Activated CD8-positive, alpha-beta memory T cell treated with anti-CD3 and anti-CD28 coated beads, Interleukin-2, amount 10 ng/mL, durations not matched to agents 7 days and 5 days (primary cell): Measurements from ENCODE around the gene PLCD3. TPM values are rescaled to one million over a fixed set of nuclear protein-coding genes. Genes with fewer than 3 reads are reported as not detected.

Source experiments
- ATAC-seq: fragments of 150-1000 bp; cut with Tn5 transposase; one replicate; pipeline ENCODE4 v1.10.0; 2021; ENCODE audit warnings: moderate library complexity
- CTCF ChIA-PET: fragments of 350-600 bp; sonication (Branson Sonifier 250); formaldehyde crosslinking; loops from one replicate; lab custom pipeline; 2021; ENCODE audit warnings: antibody characterized with exemption; lab: Charles Lee
- DNase-seq: peaks from one replicate; pipeline ENCODE4 v3.0.0-alpha.2; 2020
- H3K27ac Mint-ChIP-seq: one replicate; pipeline ENCODE4 v1.8.0; 2021; ENCODE audit warnings: mild to moderate bottlenecking, mixed read lengths
- H3K27me3 Mint-ChIP-seq: one replicate; pipeline ENCODE4 v1.8.0; 2021; ENCODE audit warnings: mixed read lengths
- H3K36me3 Mint-ChIP-seq: one replicate; pipeline ENCODE4 v1.8.0; 2021; ENCODE audit warnings: mild to moderate bottlenecking, mixed read lengths
- H3K4me1 Mint-ChIP-seq: one replicate; pipeline ENCODE4 v1.8.0; 2021; ENCODE audit warnings: mixed read lengths
- H3K4me3 Mint-ChIP-seq: one replicate; pipeline ENCODE4 v1.8.0; 2021; ENCODE audit warnings: mild to moderate bottlenecking, moderate library complexity, mixed read lengths
- H3K9me3 Mint-ChIP-seq: one replicate; pipeline ENCODE4 v1.8.0; 2022; ENCODE audit warnings: low read depth, mixed read lengths
- total RNA-seq, 2 experiments: library from RNA; stranded (reverse); gene quantifications; one replicate each; pipeline ENCODE4 v1.2.3, GENCODE V29; 2021

PLCD3 gene
- total RNA-seq, 2 experiments from 2014 or later: 2.6 to 5.2 TPM

DNA sequence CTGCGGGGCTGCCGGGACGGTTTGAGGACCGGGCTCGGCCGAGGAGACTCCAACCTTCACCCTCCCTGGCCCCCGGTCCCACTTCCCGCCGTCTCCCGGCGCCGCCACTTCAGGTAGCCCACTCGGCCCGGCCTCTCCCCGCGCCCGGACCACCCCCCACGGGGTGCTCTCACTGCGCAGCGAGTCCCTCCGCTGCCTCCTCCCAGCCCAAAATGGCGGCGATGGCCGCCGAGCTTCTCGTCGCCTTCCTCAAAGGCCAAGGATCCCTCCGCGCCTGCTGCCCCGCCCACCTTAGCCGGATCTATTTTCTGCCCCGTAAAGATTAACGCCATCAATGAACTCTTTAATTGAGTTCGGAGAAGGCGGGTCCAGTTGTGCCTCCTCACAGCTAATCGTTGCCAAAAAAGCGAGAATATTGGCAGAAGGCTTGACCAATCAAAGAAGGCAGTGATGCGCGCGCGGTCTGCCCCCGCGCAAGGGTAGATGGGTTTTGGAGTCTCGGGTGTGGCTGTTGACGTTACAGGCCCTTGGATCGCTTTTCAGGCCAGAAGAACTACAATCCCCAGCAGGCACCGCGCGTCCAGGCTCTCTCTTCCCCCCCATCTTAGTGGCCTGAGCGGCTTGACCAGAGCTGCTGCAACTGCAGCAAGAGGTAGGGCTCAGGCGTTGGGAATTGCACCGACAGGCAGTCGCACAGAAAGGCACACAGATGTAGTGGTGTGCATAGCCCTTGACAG lies 29.1 kb upstream of the PLCD3 start, which contains the start of gene HEXIM2:
HEXIM2 (plus strand) TSS at position 588 of the 737 bp plus-strand sequence. CDS start 919 bp downstream, outside the sequence.
- Mint-ChIP-seq H3K4me3 (peak within 1 kb of the TSS; percentile 98), H3K27me3 (no peaks in the 10 kb centered on the region), H3K9me3 (no peaks in the 10 kb centered on the region), H3K4me1 (peaks cover 39% of the 10 kb centered on the region), H3K27ac (peak within 1 kb of the TSS; percentile 99), H3K36me3 (peaks cover 16% of the 10 kb centered on the region)
- ATAC-seq: peak; percentile 96
- CTCF ChIA-PET: interaction anchor here (0.7 to 24.7 kb wide), 17 partner anchors 11 to 153 kb away, joined by 3 to 583 read pairs (median 3); partner anchors contain the start of genes ACBD4, HEXIM1 and PLCD3
- DNase-seq: peak; percentile 99

- H3K4me1 Mint-ChIP-seq: peaks cover 44% of the 10 kb centered on the region
- H3K27ac Mint-ChIP-seq: peak overlapping the region; percentile 99
- CTCF ChIA-PET: interaction anchor here (0.8 to 24.7 kb wide), 16 partner anchors 10 to 154 kb away, joined by 3 to 583 read pairs (median 3); partner anchors contain the start of genes ACBD4, HEXIM1 and PLCD3
- DNase-seq: peak; percentile 70
- peak; percentile 17 for ATAC-seq
- no peaks in the 10 kb centered on the region for H3K9me3 Mint-ChIP-seq
- no peaks in the 10 kb centered on the region for H3K27me3 Mint-ChIP-seq
- H3K36me3 Mint-ChIP-seq: peaks cover 15% of the 10 kb centered on the region
- H3K4me3 Mint-ChIP-seq: peak overlapping the region; percentile 98
Observed at GRCh38 chr17:45160447-45161287, 28.4 kb upstream of the PLCD3 start.

GRCh38 chr17:45156242-45156641 lies 23.9 kb upstream of the PLCD3 start:
- no peaks in the 10 kb centered on the region for H3K9me3 Mint-ChIP-seq
- H3K4me1 Mint-ChIP-seq: peaks cover 36% of the 10 kb centered on the region
- H3K27ac Mint-ChIP-seq: peak overlapping the region; percentile 12

DNA sequence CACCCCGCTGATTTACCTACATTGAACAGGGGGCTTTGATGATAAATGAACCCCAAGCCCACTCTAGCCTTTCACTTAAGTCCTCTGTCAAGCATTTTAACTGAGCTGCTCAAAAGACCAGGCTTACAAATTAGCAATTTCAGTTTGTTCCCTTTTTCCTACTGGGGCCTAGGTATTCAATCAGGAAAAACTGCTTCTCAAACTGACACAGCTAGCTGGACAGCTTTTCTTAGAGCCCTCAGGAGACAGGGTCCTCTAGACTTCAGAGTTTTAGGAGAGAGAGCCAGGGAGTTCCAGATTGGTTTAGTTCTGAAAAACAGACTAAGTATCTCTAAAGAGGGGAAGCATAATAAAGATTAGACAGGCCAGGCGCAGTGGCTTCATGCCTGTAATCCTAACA lies 23.2 kb upstream of the PLCD3 start:
- CTCF ChIA-PET: interaction anchor here (0.6 to 24.7 kb wide), 4 partner anchors 9 to 381 kb away, joined by 3 to 583 read pairs (median 72); partner anchors contain the start of genes ACBD4 and PLCD3
- DNase-seq: no peak
- no peak overlapping the region for H3K27ac Mint-ChIP-seq
- H3K4me3 Mint-ChIP-seq: no peak overlapping the region
- H3K36me3 Mint-ChIP-seq: peaks cover 15% of the 10 kb centered on the region
- ATAC-seq: no peak
- no peaks in the 10 kb centered on the region for H3K9me3 Mint-ChIP-seq
- H3K27me3 Mint-ChIP-seq: no peaks in the 10 kb centered on the region
- peaks cover 44% of the 10 kb centered on the region for H3K4me1 Mint-ChIP-seq

More at GRCh38 chr17:45156242-45156641, 23.9 kb upstream of the PLCD3 start:
- Mint-ChIP-seq H3K4me3 (no peak overlapping the region), H3K27me3 (no peaks in the 10 kb centered on the region), H3K36me3 (peaks cover 15% of the 10 kb centered on the region)
- no peak for DNase-seq
- ATAC-seq: no peak
- CTCF ChIA-PET: interaction anchor here (1.8 to 24.7 kb wide), 3 partner anchors 6 to 42 kb away, joined by 7 to 583 read pairs (median 245); partner anchors contain the start of genes ACBD4, HEXIM1 and PLCD3

- Mint-ChIP-seq H3K36me3 (peaks cover 19% of the 10 kb centered on the region), H3K9me3 (no peaks in the 10 kb centered on the region), H3K4me3 (no peak overlapping the region), H3K4me1 (peaks cover 44% of the 10 kb centered on the region), H3K27me3 (no peaks in the 10 kb centered on the region), H3K27ac (no peak overlapping the region)
- CTCF ChIA-PET: interaction anchor here (0.6 to 24.7 kb wide), 6 partner anchors 9 to 381 kb away, joined by 3 to 583 read pairs (median 4); partner anchors contain the start of genes ACBD4 and PLCD3
- ATAC-seq: no peak
- no peak for DNase-seq
Observed at GRCh38 chr17:45155029-45155428, 22.7 kb upstream of the PLCD3 start.

- peak overlapping the region; percentile 99 for H3K4me3 Mint-ChIP-seq
- H3K4me1 Mint-ChIP-seq: peaks cover 37% of the 10 kb centered on the region
Observed at GRCh38 chr17:45150911-45151809, 18.8 kb upstream of the PLCD3 start.

GRCh38 chr17:45149669-45150664 lies 17.7 kb upstream of the PLCD3 start:
- Mint-ChIP-seq H3K27ac (peak overlapping the region; percentile 100), H3K4me3 (peak overlapping the region; percentile 99), H3K36me3 (peaks cover 12% of the 10 kb centered on the region), H3K9me3 (no peaks in the 10 kb centered on the region), H3K4me1 (peaks cover 38% of the 10 kb centered on the region), H3K27me3 (peaks cover 2% of the 10 kb centered on the region)
- peak; percentile 68 for DNase-seq
- peak; percentile 1 for ATAC-seq
- CTCF ChIA-PET: interaction anchor here (0.9 to 24.7 kb wide), 24 partner anchors 12 to 374 kb away, joined by 3 to 583 read pairs (median 6); partner anchors contain the start of genes ACBD4, FMNL1, HEXIM2 and MAP3K14

More at GRCh38 chr17:45150911-45151809, 18.8 kb upstream of the PLCD3 start:
- no peaks in the 10 kb centered on the region for H3K9me3 Mint-ChIP-seq
- peaks cover 12% of the 10 kb centered on the region for H3K36me3 Mint-ChIP-seq
- DNase-seq (no peak), ATAC-seq (no peak)
- H3K27ac Mint-ChIP-seq: peak overlapping the region; percentile 85
- H3K27me3 Mint-ChIP-seq: peaks cover 2% of the 10 kb centered on the region
- CTCF ChIA-PET: interaction anchor here (0.7 to 24.7 kb wide), 20 partner anchors 10 to 1736 kb away, joined by 3 to 583 read pairs (median 7); partner anchors contain the start of genes ACBD4, FMNL1, HEXIM2 and NMT1

GRCh38 chr17:45149037-45149668 lies 16.8 kb upstream of the PLCD3 start:
- peaks cover 2% of the 10 kb centered on the region for H3K27me3 Mint-ChIP-seq
- no peaks in the 10 kb centered on the region for H3K9me3 Mint-ChIP-seq
- CTCF ChIA-PET: interaction anchor here (0.7 to 24.7 kb wide), 25 partner anchors 13 to 373 kb away, joined by 3 to 583 read pairs (median 6); partner anchors contain the start of genes ACBD4, FMNL1, HEXIM2 and MAP3K14
- peaks cover 12% of the 10 kb centered on the region for H3K36me3 Mint-ChIP-seq
- H3K27ac Mint-ChIP-seq: peak overlapping the region; percentile 100
- ATAC-seq (peak; percentile 38), DNase-seq (peak; percentile 91)
- H3K4me3 Mint-ChIP-seq: peak overlapping the region; percentile 99
- peaks cover 40% of the 10 kb centered on the region for H3K4me1 Mint-ChIP-seq

DNA sequence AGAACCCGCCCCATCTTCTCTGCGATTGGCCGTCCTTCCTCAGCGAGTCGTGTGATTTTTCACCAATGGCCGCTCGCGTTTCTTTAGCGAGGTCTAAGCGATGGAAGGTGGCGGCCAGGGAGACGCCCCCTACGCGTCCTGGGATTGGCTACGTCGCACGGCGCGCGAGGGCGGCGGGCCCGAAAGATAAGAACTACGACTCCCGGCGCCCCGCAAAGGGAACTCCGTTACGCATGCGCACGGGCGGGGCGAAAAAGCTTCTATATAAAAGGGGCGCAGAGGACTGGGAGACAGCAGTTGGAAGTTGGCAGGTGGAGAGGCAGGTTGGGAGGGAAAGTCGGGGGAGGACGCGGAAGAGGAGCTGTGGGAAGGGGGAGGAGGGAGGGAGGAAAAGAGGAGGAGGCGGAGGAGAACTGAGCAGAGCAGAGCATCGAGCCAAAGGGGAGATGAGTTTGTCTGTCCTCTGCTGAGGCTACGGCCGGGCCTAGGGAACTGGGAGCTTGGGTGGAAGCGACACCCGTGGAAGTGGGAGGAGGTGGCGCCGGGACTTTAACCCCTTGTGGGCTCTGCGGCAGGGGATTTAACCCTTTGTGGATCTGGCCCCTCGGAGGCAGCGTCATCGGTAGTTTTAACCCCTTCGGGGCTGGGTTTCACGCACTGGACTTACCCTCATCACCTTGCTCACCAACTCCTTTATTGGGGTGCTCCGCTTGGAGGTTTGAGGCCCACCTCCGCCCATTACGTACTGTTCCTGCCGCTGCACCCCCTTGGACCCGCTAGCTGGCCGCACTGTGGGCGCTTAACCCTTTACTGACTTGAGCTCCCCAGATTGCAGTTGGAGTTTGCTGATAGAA lies 16.1 kb upstream of the PLCD3 start, which contains the start of gene HEXIM1:
HEXIM1 (plus strand) TSS at position 293 of the 854 bp plus-strand sequence. CDS start 716 bp downstream, outside the sequence.
- H3K27ac Mint-ChIP-seq: peak within 1 kb of the TSS; percentile 100
- H3K4me3 Mint-ChIP-seq: peak within 1 kb of the TSS; percentile 99
- ATAC-seq (peak; percentile 76), DNase-seq (peak; percentile 99)
- H3K4me1 Mint-ChIP-seq: peaks cover 43% of the 10 kb centered on the region
- H3K36me3 Mint-ChIP-seq: peaks cover 12% of the 10 kb centered on the region
- H3K9me3 Mint-ChIP-seq: no peaks in the 10 kb centered on the region
- CTCF ChIA-PET: interaction anchor here (0.6 to 24.7 kb wide), 21 partner anchors 13 to 372 kb away, joined by 3 to 583 read pairs (median 6); partner anchors contain the start of genes ACBD4, FMNL1, HEXIM2 and MAP3K14
- peaks cover 2% of the 10 kb centered on the region for H3K27me3 Mint-ChIP-seq
